MM.1S (cell line): ENCODE results near the gene APPL2.

Experiments used
- DNase-seq: peaks from one replicate; pipeline ENCODE4 v3.0.0-alpha.2; 2015
- H2AFZ ChIP-seq: fragments of 300-600 bp; sonication (generic); 2 replicates; pipeline ENCODE4 v1.6.0; 2016; ENCODE audit warnings: antibody characterized with exemption, low read length
- H3F3A ChIP-seq: fragments of 300-600 bp; sonication (generic); 2 replicates; pipeline ENCODE4 v1.6.1; 2016; ENCODE audit warnings: mild to moderate bottlenecking, antibody characterized with exemption, low read length, moderate library complexity, mixed read lengths; ENCODE audit not compliant: insufficient read depth
- H3K27ac ChIP-seq: fragments of 300-600 bp; sonication (generic); 2 replicates; pipeline ENCODE4 v1.5.1; 2016; ENCODE audit warnings: mild to moderate bottlenecking, low read length
- H3K27me3 ChIP-seq: fragments of 300-600 bp; sonication (generic); replicated peaks from 2 replicates; pipeline ENCODE4 v1.6.0; 2016; ENCODE audit warnings: low read length; ENCODE audit not compliant: insufficient read depth
- H3K36me3 ChIP-seq: fragments of 300-600 bp; sonication (generic); replicated peaks from 2 replicates; pipeline ENCODE4 v1.6.1; 2016; ENCODE audit warnings: mild to moderate bottlenecking, low read length, mixed read lengths; ENCODE audit not compliant: insufficient read depth
- H3K4me1 ChIP-seq: fragments of 300-600 bp; sonication (generic); 2 replicates; pipeline ENCODE4 v1.6.1; 2016; ENCODE audit warnings: low read length, mixed read lengths
- H3K4me2 ChIP-seq: fragments of 300-600 bp; sonication (generic); 2 replicates; pipeline ENCODE4 v1.6.0; 2016; ENCODE audit warnings: low read depth, low read length
- H3K4me3 ChIP-seq: fragments of 300-600 bp; sonication (generic); 2 replicates; pipeline ENCODE4 v1.5.1; 2016; ENCODE audit warnings: low read length, mixed read lengths
- H3K79me2 ChIP-seq: fragments of 300-600 bp; sonication (generic); 2 replicates; pipeline ENCODE4 v1.6.1; 2016; ENCODE audit warnings: mixed run types, low read length, mixed read lengths
- H3K9ac ChIP-seq: fragments of 300-600 bp; sonication (generic); 2 replicates; pipeline ENCODE4 v1.6.1; 2016; ENCODE audit warnings: low read length, mixed read lengths
- H3K9me2 ChIP-seq: fragments of 300-600 bp; sonication (generic); replicated peaks from 2 replicates; pipeline ENCODE4 v1.6.1; 2016; ENCODE audit warnings: mild to moderate bottlenecking, low read length, mixed read lengths; ENCODE audit not compliant: insufficient read depth
- H3K9me3 ChIP-seq: fragments of 300-600 bp; sonication (generic); replicated peaks from 2 replicates; pipeline ENCODE4 v1.6.1; 2016; ENCODE audit warnings: mild to moderate bottlenecking, low read length, mixed read lengths; ENCODE audit not compliant: insufficient read depth
- H4K20me1 ChIP-seq: fragments of 300-600 bp; sonication (generic); 2 replicates; pipeline ENCODE4 v1.6.1; 2016; ENCODE audit warnings: mild to moderate bottlenecking, low read length, moderate library complexity, mixed read lengths; ENCODE audit not compliant: insufficient read depth
- EZH2 ChIP-seq: fragments of 300-600 bp; sonication (generic); optimal IDR thresholded peaks from 2 replicates; pipeline ENCODE3; 2017; ENCODE audit warnings: low read depth, mild to moderate bottlenecking, antibody characterized with exemption, low read length, mixed read lengths
- EZH2phosphoT487 ChIP-seq: fragments of 300-600 bp; sonication (generic); IDR thresholded peaks from 2 replicates; pipeline ENCODE4 v1.6.1; 2018; ENCODE audit warnings: antibody characterized with exemption, low read length
- TF ChIP-seq, protein P1 (sequence below): fragments of 300-600 bp; sonication (generic); IDR thresholded peaks from 2 replicates; pipeline ENCODE4 v1.5.1; 2016; ENCODE audit warnings: antibody characterized with exemption, low read length, mixed read lengths

APPL2 gene

DNA sequence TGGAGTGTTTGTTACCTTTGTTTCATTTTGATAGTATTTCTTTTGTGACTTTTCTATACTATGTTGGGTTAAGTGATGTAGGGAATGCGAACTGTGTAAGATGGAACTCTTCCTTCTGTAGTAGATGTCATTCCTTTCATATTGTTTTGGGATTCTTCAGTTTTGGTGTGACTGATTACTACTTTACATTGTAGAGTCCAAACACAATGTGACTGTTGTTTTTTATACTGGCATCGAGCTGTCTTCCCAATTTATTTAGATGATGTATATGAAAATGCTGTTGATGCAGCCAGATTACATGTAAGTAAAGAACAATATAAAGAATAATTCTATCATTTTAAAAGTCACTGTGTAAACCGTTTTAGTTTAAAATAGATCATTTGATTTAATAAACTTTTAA is 93.7 kb downstream of the APPL2 start:
- Histone ChIP-seq H3K4me1 (no peaks in the 10 kb centered on the region), H3K79me2 (peaks cover 3% of the 10 kb centered on the region; the same call in 1 of the 2 replicates), H2AFZ (no peak overlapping the region), H4K20me1 (no peaks in the 10 kb centered on the region), H3K9me2 (no peaks in the 10 kb centered on the region), H3K4me2 (no peak overlapping the region), H3K9me3 (no peaks in the 10 kb centered on the region), H3K9ac (no peak overlapping the region), H3F3A (no peaks in the 10 kb centered on the region), H3K4me3 (no peak overlapping the region), H3K27me3 (no peaks in the 10 kb centered on the region), H3K36me3 (peaks cover 23% of the 10 kb centered on the region), H3K27ac (no peak overlapping the region)
- TF ChIP-seq, protein P1, sequence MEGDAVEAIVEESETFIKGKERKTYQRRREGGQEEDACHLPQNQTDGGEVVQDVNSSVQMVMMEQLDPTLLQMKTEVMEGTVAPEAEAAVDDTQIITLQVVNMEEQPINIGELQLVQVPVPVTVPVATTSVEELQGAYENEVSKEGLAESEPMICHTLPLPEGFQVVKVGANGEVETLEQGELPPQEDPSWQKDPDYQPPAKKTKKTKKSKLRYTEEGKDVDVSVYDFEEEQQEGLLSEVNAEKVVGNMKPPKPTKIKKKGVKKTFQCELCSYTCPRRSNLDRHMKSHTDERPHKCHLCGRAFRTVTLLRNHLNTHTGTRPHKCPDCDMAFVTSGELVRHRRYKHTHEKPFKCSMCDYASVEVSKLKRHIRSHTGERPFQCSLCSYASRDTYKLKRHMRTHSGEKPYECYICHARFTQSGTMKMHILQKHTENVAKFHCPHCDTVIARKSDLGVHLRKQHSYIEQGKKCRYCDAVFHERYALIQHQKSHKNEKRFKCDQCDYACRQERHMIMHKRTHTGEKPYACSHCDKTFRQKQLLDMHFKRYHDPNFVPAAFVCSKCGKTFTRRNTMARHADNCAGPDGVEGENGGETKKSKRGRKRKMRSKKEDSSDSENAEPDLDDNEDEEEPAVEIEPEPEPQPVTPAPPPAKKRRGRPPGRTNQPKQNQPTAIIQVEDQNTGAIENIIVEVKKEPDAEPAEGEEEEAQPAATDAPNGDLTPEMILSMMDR = no peak
- TF ChIP-seq EZH2 (no peak), EZH2phosphoT487 (no peak)
- DNase-seq = no peak

DNA sequence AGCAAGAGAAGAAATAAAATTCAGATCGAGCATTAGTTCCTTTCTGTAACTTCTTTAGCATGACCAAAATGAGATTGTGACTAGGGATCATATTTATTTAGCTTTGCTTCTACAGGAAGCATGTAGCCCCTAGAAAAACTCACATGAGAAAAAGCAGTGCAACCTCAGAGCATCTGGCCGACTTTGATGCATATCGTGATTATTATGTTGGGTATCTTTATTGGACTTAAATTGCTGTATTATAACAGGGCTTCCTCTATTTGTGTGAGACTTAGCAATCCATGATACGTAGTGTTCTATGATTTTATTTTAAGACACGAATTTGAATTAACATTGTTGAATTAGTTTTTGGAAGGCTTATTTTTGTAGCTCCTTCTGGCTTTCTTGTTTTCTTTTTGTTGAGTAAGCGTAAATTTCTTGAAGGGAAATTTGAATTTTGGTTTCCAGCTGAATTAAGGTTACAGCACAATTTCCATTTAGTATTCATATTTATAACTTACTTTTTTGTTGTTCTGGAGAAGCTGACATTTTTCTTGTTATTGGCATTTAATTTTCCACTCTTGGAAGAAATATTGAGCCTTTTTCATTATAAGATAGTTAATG is 94.6 kb downstream of the APPL2 start:
- H3K27me3 ChIP-seq = no peaks in the 10 kb centered on the region
- no peaks in the 10 kb centered on the region for H4K20me1 ChIP-seq
- no peaks in the 10 kb centered on the region for H3K9me3 ChIP-seq
- H3K36me3 ChIP-seq = peaks cover 16% of the 10 kb centered on the region
- H3F3A ChIP-seq = no peaks in the 10 kb centered on the region
- no peak overlapping the region for H3K4me3 ChIP-seq
- TF ChIP-seq, protein P1 = no peak
- no peak for TF ChIP-seq EZH2phosphoT487
- no peak for TF ChIP-seq EZH2
- H3K9ac ChIP-seq = no peak overlapping the region
- H3K4me2 ChIP-seq = no peak overlapping the region
- no peaks in the 10 kb centered on the region for H3K9me2 ChIP-seq
- H3K4me1 ChIP-seq = no peaks in the 10 kb centered on the region
- no peak overlapping the region for H2AFZ ChIP-seq
- DNase-seq = no peak
- no peak overlapping the region for H3K27ac ChIP-seq
- H3K79me2 ChIP-seq = peaks cover 3% of the 10 kb centered on the region; the same call in 1 of the 2 replicates

DNA sequence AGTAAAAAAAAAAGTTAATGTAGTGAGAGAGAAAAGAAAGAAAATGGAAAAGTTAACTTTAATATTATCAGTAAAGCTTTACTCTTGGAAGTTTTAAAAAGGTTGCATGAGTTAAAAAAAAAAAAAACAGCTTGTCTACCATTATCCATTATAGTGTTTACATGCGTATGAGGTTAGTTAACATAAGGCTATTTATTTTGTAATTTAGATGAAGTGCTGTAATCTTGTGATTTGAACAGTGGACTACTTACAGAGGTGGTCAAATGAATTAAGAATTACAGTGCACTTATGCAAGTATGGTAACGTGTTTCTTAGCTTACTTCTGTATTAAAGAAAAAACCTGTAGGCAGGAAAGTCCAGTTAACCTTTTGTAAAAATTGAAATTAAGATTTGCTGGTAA is 97.7 kb downstream of the APPL2 start:
- Histone ChIP-seq H3K27ac (no peak overlapping the region), H3K4me3 (no peak overlapping the region), H3K4me2 (no peak overlapping the region), H3K9me2 (no peaks in the 10 kb centered on the region), H3K27me3 (no peaks in the 10 kb centered on the region), H3K9me3 (no peaks in the 10 kb centered on the region), H2AFZ (no peak overlapping the region), H3K4me1 (no peaks in the 10 kb centered on the region), H3K79me2 (peaks cover 11% of the 10 kb centered on the region), H4K20me1 (no peaks in the 10 kb centered on the region), H3K36me3 (peaks cover 22% of the 10 kb centered on the region), H3K9ac (no peak overlapping the region), H3F3A (no peaks in the 10 kb centered on the region)
- no peak for DNase-seq
- no peak for TF ChIP-seq EZH2
- no peak for TF ChIP-seq EZH2phosphoT487
- TF ChIP-seq, protein P1 = no peak
